ENCODE results near the gene C1orf159. TPM values are rescaled to one million over a fixed set of nuclear protein-coding genes. Genes with fewer than 3 reads are reported as not detected.

The C1orf159 gene
- total and polyA plus RNA-seq, 2 of the 8 experiments (the other 6 are each of a cell fraction or from before 2014, with no cell fraction given): 10.0 to 10.9 TPM

DNA sequence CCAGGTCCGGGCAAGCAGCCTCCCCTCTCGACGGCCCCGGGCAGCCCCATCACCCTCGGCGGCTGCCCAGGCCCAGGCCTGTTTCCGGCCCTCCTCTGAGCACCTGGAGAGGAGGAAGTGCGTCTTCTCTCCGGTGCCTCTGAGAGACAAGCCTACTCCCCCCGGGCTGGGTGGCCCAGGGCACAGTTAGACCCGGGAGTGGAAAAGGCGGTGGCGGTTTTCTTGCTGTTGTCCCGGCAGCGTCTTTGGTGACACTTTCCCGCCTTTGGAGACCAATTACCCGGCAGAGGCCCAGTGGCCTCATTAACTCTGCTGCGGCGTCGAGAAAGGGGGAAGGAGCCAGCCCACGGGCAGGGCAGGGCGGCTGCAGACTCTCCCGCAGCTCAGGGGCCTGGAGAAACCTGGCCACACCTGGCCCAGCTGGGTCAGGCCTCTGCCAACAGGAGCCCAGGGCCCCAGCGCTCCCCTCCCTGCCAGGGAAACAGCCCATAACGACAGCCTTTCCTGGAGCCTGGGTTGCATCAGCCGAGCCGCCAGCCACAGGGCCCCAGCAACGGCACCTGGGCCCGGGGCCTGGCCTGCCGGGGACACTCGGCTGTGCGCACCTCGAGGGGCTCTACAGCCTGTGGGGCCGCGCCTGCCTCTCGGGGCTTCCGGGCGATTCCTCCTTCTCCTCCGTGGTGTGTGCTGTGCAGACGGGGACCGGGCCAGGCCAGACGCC lies 28.4 kb upstream of the C1orf159 start:
- peak overlapping the region; percentile 43 for H2BK120ac ChIP-seq (replicated peaks; ENCODE audit: low read depth, low read length)
- no peaks in the 10 kb centered on the region for H3K23me2 ChIP-seq (ENCODE audit: low read depth, low read length)
- H2BK12ac ChIP-seq (ENCODE audit: low read depth, low read length): peak overlapping the region; percentile 50; the same call in 1 of the 2 replicates
- H3K27me3 ChIP-seq (replicated peaks in 1 of 4; ENCODE audit: control insufficient read depth in 3 of 4, extremely low read depth in 1 of 4, insufficient read depth in 3 of 4, low read length in 3 of 4): no peaks in the 10 kb centered on the region; a peak in 2 of 7 replicates
- TF ChIP-seq GABPA (IDR thresholded peaks at IDR 0.05; ENCODE audit: borderline replicate concordance, insufficient read depth, low read length) (peak; percentile 66; the same call in 1 of the 2 replicates), SUZ12 (IDR thresholded peaks at IDR 0.05; ENCODE audit: low read length) (no peak), CEBPB (IDR thresholded peaks at IDR 0.05; ENCODE audit: low read depth, low read length) (0 out of 2 replicates have a peak, but pooled peaks have one; percentile 38), MAFK (IDR thresholded peaks at IDR 0.05; ENCODE audit: low read depth, low read length) (no peak), TAF1 (IDR thresholded peaks at IDR 0.05; ENCODE audit: low read depth, low read length) (no peak)
- TF ChIP-seq, protein P1, sequence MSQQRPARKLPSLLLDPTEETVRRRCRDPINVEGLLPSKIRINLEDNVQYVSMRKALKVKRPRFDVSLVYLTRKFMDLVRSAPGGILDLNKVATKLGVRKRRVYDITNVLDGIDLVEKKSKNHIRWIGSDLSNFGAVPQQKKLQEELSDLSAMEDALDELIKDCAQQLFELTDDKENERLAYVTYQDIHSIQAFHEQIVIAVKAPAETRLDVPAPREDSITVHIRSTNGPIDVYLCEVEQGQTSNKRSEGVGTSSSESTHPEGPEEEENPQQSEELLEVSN (IDR thresholded peaks at IDR 0.05): peak; percentile 98
- TF ChIP-seq, protein P2, sequence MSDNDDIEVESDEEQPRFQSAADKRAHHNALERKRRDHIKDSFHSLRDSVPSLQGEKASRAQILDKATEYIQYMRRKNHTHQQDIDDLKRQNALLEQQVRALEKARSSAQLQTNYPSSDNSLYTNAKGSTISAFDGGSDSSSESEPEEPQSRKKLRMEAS (IDR thresholded peaks at IDR 0.05): no peak
- no peak overlapping the region for H2AK5ac ChIP-seq (ENCODE audit: low read depth, low read length)
- no peaks in the 10 kb centered on the region for H3K9me3 ChIP-seq (ENCODE audit: insufficient read depth in 2 of 2, low read depth in 1 of 2, low read length in 1 of 2)
- H3K4me2 ChIP-seq (ENCODE audit: insufficient read depth in 1 of 2, low read depth in 2 of 2, low read length in 2 of 2): no peak overlapping the region
- H4K5ac ChIP-seq (ENCODE audit: insufficient read length, low read depth, low read length): peak overlapping the region; percentile 15
- H3K56ac ChIP-seq (replicated peaks; ENCODE audit: insufficient read length, low read depth, low read length): no peak overlapping the region
- no peaks in the 10 kb centered on the region for H3K79me1 ChIP-seq (ENCODE audit: low read depth, low read length)
- H4K91ac ChIP-seq (replicated peaks; ENCODE audit: insufficient read length, low read length): peak overlapping the region; percentile 74
- FAIRE-seq (no peak), DNase-seq (ENCODE audit: low read depth in 1 of 2, low spot score in 2 of 2) (no peak)
- H3K36me3 ChIP-seq (ENCODE audit: control insufficient read depth in 2 of 4, insufficient read depth in 4 of 4, low read length in 3 of 4): no peaks in the 10 kb centered on the region
- no peak overlapping the region for H3K4ac ChIP-seq (replicated peaks; ENCODE audit: insufficient read length, low read depth, low read length)
- no peak overlapping the region for H2BK15ac ChIP-seq (ENCODE audit: low read length)
- peak overlapping the region; percentile 71 for H3K18ac ChIP-seq (ENCODE audit: extremely low read depth, low read length)
- no peak overlapping the region for H3K9ac ChIP-seq (replicated peaks in 1 of 4; ENCODE audit: extremely low read depth in 1 of 4, low read depth in 3 of 4, low read length in 3 of 4)
- no peak overlapping the region for H3K23ac ChIP-seq (ENCODE audit: insufficient read length)
- H4K8ac ChIP-seq (ENCODE audit: extremely low read depth, insufficient read depth, low read length): peak overlapping the region; percentile 89
- ChIA-PET CTCF (ENCODE audit: partially characterized antibody) (interaction anchor here (1.1 to 1.5 kb wide), 2 partner anchors 19 to 156 kb away, joined by 3 to 6 read pairs; no protein-coding TSS in a partner anchor), POLR2A (ENCODE audit: partially characterized antibody) (interaction anchor here (0.6 to 1.3 kb wide), 4 partner anchors 18 to 1181 kb away, joined by 3 read pairs; no protein-coding TSS in a partner anchor)
- peak overlapping the region; percentile 60; the same call in 1 of the 2 replicates for H2BK5ac ChIP-seq (ENCODE audit: low read depth, low read length)
- H3K14ac ChIP-seq (ENCODE audit: insufficient read length): no peak overlapping the region
- H2BK20ac ChIP-seq (ENCODE audit: low read length): no peak overlapping the region
- no peak overlapping the region for H3K27ac ChIP-seq (ENCODE audit: low read depth, low read length)
- H2AFZ ChIP-seq (ENCODE audit: low read length): no peak overlapping the region
- WGBS, 2 experiments (ENCODE audit: extremely low coverage in 1 of 2, insufficient coverage in 1 of 2, insufficient read length in 1 of 2, insufficient replicate concordance in 2 of 2, low coverage in 1 of 2, low lambda C conversion rate in 2 of 2, missing lambda C conversion rate in 1 of 2): 76% methylated on average over 20 of the region's 42 CpGs; no CpG with 5 or more reads in 1 of the 2 experiments
- H3K79me2 ChIP-seq (ENCODE audit: control insufficient read depth in 1 of 2, insufficient read depth in 2 of 2, low read length in 2 of 2): no peaks in the 10 kb centered on the region
- peaks cover 0 to 12% (median 1%) of the 10 kb centered on the region in 4 experiments; a peak in 4 of 7 replicates for H3K4me1 ChIP-seq (replicated peaks in 1 of 4; ENCODE audit: control insufficient read depth in 3 of 4, insufficient read depth in 4 of 4, low read length in 3 of 4)
- H3K4me3 ChIP-seq (ENCODE audit: extremely low read depth in 1 of 4, insufficient read depth in 2 of 4, low read depth in 3 of 4, low read length in 4 of 4): no peak overlapping the region
- no peaks in the 10 kb centered on the region for H4K20me1 ChIP-seq (replicated peaks in 1 of 2; ENCODE audit: control insufficient read depth in 1 of 2, insufficient read depth in 2 of 2, low read length in 2 of 2)

Data from H1 (cell line).